ENCODE data around the gene FYCO1.
A peak's percentile ranks its signal among the peaks of the same experiment; 100 is the strongest.

Gene FYCO1

DNA sequence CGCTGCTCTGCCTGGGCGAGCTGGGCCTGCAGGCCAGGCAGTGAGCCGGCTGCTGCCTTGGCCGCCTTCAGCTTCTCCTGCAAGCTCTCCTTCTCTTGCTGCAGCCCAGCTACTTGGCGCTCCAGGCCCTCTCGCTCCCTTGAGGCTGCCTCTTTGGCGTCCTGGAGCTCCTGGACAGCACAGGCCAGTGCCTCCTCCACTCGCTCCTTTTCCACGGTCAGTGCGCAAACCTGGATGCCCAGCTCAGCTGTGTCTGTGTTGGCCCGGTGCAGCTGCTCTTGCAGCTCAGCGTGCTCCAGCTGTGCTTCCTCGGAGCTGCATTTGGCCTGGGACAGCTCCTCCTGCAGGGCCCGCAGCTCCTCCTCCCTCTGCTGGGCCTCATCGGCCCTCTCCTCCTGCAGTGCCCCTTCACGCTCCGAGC, 29.2 kb downstream of the FYCO1 start:
- no peak for ATAC-seq
- H3K4me3 Mint-ChIP-seq = no peak overlapping the region

DNA sequence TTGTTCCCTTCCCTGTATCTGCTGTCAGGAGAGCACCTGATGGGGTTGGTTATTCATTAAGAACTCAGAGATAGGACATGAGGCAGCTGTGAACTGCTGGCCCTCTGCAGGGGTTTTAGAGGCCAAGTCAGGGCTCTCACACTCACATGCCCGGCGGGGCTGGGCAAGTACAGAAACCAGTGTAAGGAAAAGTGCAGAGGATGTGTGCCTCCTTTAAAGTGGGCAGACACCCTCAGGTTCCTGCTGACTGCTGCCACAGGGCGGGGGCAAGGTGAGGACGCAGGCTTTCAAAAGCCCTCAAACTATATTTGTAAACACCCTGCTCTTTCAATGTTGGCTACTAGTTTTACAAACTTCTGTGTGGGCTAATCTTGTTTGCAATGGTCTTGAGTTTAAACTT, 30.0 kb downstream of the FYCO1 start:
- Mint-ChIP-seq H3K4me1 (peaks cover 57% of the 10 kb centered on the region), H3K27ac (no peak overlapping the region), H3K9me3 (no peaks in the 10 kb centered on the region), H3K27me3 (no peaks in the 10 kb centered on the region), H3K36me3 (peaks cover 48% of the 10 kb centered on the region), H3K4me3 (no peak overlapping the region)
- no peak for ATAC-seq

More for the DNA sequence above, 29.2 kb downstream of the FYCO1 start:
- no peaks in the 10 kb centered on the region for H3K9me3 Mint-ChIP-seq
- peaks cover 44% of the 10 kb centered on the region for H3K36me3 Mint-ChIP-seq
- no peak overlapping the region for H3K27ac Mint-ChIP-seq
- H3K4me1 Mint-ChIP-seq = peaks cover 57% of the 10 kb centered on the region
- H3K27me3 Mint-ChIP-seq = no peaks in the 10 kb centered on the region

DNA sequence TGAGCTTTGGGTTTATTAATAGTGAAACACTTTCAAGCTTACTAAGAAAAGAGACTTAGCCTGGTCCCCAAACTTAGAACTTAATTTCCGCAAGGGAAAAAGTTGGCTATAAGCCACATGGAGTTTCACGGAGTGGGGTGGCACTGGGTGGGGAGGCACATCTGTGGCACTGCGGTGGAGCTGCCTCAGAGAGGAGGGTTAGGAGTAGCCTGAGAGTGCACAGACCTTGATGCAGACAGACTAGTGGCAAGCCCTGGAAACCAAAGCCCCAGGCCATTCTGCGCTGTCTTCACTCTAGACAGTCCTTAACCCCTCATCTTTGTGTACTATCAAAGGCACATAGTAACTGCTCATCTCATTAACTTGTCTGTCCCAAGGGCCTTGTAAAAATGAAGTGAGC, 30.4 kb downstream of the FYCO1 start:
- H3K4me3 Mint-ChIP-seq = no peak overlapping the region
- no peak overlapping the region for H3K27ac Mint-ChIP-seq
- no peaks in the 10 kb centered on the region for H3K9me3 Mint-ChIP-seq

DNA sequence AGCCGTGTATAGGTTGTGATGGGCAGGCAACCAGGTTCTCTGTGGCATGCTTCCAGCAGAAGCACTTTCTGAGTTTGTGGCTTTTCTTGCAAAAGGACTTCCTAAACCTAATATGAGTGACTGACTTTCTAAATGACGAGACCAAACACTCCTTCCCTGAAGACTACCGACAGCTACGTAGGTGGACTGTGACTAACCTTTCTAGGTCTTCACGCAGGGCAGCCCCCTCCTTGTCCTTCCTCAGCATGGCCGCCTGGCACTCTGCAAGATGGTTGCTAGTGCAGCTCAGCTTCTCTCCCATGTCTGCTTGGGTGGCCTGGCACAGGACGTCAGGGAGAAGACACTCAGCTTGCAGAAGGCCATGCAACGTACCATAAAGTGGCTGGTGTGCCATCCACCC, 31.5 kb downstream of the FYCO1 start:
- peaks cover 57% of the 10 kb centered on the region for H3K4me1 Mint-ChIP-seq
- no peaks in the 10 kb centered on the region for H3K27me3 Mint-ChIP-seq
- peak; percentile 94 for ATAC-seq
- H3K9me3 Mint-ChIP-seq = no peaks in the 10 kb centered on the region
- H3K36me3 Mint-ChIP-seq = peaks cover 55% of the 10 kb centered on the region
- H3K27ac Mint-ChIP-seq = peak overlapping the region; percentile 32
- H3K4me3 Mint-ChIP-seq = no peak overlapping the region

More for the DNA sequence above, 30.4 kb downstream of the FYCO1 start:
- H3K36me3 Mint-ChIP-seq = peaks cover 48% of the 10 kb centered on the region
- no peaks in the 10 kb centered on the region for H3K27me3 Mint-ChIP-seq
- peaks cover 57% of the 10 kb centered on the region for H3K4me1 Mint-ChIP-seq
- ATAC-seq = no peak

DNA sequence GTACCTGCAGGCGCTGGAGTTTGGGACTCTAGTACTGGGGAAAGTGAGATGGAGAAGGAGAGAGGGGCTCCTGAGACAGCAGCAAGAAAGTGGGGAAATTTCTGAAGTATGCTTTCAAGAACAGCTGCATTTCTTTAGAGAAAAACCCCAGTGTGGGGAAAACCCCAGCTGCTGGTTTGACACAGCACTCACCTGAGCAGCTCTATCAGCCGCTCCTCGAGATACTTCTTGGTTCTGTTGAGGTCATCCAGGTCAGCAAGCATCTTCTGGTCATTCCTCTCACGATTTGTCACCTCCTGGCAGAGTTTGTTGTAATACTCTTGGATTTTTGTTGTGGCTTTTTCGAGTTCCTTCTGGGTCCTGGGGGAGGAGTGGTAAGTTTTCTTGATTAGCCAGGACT, 33.6 kb downstream of the FYCO1 start:
- Mint-ChIP-seq H3K4me3 (no peak overlapping the region), H3K27me3 (no peaks in the 10 kb centered on the region), H3K36me3 (peaks cover 54% of the 10 kb centered on the region), H3K27ac (peak overlapping the region; percentile 4), H3K4me1 (peaks cover 44% of the 10 kb centered on the region), H3K9me3 (no peaks in the 10 kb centered on the region)
- ATAC-seq = peak; percentile 78

DNA sequence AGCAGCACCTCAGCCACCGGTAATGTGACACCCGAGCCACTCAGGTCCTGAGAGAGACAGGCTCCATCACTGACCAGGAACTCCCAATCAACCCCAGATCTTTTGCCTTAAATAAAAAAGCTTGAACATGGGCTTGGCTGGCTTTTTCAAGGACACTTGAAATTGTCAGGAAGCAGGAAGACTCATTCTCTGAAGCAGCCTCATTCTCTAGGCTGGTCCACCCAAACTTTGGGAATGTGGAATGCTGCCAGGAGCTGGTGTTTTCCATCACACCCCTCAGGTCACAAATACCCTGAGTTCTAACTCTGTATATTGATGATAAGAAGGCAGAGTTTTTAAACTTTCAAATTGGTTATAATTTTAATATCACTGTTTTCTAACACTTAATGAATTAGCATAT, 35.3 kb downstream of the FYCO1 start:
- ATAC-seq = no peak
- Mint-ChIP-seq H3K9me3 (no peaks in the 10 kb centered on the region), H3K4me3 (no peak overlapping the region), H3K27ac (no peak overlapping the region), H3K36me3 (peaks cover 46% of the 10 kb centered on the region), H3K27me3 (no peaks in the 10 kb centered on the region), H3K4me1 (peaks cover 37% of the 10 kb centered on the region)

DNA sequence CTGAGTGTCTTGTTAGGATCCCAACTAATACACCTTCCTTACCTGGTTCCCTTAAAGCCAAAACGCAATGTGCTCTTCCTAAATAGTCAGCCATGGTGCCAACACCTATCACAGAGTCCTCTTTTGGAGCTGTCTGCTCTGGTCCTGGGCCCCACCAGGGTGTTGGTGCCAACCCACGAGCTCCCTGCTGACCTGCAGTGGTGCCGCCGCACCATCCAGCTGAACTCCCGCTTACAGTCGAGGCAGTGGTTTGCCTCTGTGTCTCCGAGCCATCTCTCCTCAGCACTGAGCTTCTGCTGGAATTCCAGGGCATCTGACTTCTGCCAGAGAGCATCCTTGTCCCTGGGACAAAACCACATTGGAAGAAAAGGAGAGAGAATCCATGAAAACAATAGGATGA, 36.4 kb downstream of the FYCO1 start:
- Mint-ChIP-seq H3K4me1 (peaks cover 27% of the 10 kb centered on the region), H3K36me3 (peaks cover 53% of the 10 kb centered on the region), H3K9me3 (no peaks in the 10 kb centered on the region), H3K4me3 (no peak overlapping the region), H3K27ac (no peak overlapping the region), H3K27me3 (no peaks in the 10 kb centered on the region)
- ATAC-seq = no peak

DNA sequence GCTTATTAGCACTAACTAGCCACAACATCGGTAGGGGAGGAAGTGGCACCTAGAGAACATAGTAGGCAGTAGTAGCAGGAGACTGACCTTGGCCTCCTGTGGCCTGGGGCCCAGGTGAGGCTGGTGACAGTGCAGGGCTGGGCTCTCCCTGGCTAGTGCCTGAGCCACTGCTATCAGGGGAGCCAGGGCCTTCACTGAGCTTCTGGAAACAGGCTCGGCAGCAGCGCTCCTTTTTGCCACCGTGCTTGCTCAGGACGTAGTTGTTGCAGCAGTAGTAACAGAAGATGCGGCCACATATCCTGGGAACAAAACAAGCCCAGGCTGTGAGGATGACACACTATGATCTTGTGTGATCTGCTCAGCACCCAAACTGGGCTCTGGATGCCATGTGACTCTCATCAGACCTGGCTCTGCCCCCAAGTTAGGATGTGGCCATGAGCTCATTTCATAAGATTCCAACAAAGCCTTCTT, 37.3 kb downstream of the FYCO1 start:
- Mint-ChIP-seq H3K4me3 (no peak overlapping the region), H3K4me1 (peaks cover 18% of the 10 kb centered on the region), H3K9me3 (no peaks in the 10 kb centered on the region), H3K36me3 (peaks cover 59% of the 10 kb centered on the region), H3K27ac (no peak overlapping the region), H3K27me3 (no peaks in the 10 kb centered on the region)
- no peak for ATAC-seq

DNA sequence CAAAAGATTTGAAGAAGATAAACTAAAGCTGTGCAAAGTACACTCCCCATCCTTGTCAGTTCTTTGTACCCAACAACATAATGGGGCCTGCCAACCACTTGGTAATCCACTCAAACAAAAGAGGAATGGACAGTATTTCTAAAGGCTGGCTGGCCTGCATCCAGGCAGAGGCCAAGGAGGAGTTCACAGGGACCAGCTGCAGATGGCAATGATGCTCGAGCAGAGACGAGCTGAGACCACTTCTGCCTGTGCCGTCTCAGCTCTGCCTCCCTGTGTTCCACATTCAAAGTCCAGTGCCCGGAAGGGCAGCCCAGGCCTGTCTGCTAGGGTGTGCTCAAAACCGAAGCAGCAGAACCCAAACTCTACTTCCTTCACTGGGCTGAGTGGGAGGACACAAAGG, 38.0 kb downstream of the FYCO1 start:
- no peak for ATAC-seq
- Mint-ChIP-seq H3K4me3 (no peak overlapping the region), H3K4me1 (peaks cover 10% of the 10 kb centered on the region), H3K36me3 (peaks cover 65% of the 10 kb centered on the region), H3K27ac (no peak overlapping the region), H3K9me3 (no peaks in the 10 kb centered on the region), H3K27me3 (no peaks in the 10 kb centered on the region)

DNA sequence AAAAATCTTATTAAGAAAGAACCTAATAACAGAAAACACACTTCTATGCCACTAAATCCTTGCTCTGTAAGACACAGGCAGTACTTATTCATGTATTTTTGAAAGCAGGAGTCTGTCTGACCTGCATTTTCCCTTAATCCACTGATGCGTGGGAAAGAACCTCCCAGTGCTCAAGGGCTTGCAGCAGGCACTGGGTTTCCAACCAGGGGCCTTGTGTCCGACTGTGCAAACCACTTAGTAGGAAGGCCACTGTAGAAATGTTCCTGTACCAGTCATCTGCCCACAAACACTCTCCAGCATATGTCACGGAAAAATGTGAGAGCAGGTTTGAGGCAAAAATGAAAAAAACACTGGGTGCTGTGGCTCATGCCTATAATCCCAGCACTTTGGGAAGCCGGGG, 39.9 kb downstream of the FYCO1 start:
- H3K9me3 Mint-ChIP-seq = no peaks in the 10 kb centered on the region
- no peak overlapping the region for H3K27ac Mint-ChIP-seq
- H3K36me3 Mint-ChIP-seq = peaks cover 79% of the 10 kb centered on the region
- no peaks in the 10 kb centered on the region for H3K27me3 Mint-ChIP-seq
- ATAC-seq = no peak
- no peaks in the 10 kb centered on the region for H3K4me1 Mint-ChIP-seq
- H3K4me3 Mint-ChIP-seq = no peak overlapping the region

DNA sequence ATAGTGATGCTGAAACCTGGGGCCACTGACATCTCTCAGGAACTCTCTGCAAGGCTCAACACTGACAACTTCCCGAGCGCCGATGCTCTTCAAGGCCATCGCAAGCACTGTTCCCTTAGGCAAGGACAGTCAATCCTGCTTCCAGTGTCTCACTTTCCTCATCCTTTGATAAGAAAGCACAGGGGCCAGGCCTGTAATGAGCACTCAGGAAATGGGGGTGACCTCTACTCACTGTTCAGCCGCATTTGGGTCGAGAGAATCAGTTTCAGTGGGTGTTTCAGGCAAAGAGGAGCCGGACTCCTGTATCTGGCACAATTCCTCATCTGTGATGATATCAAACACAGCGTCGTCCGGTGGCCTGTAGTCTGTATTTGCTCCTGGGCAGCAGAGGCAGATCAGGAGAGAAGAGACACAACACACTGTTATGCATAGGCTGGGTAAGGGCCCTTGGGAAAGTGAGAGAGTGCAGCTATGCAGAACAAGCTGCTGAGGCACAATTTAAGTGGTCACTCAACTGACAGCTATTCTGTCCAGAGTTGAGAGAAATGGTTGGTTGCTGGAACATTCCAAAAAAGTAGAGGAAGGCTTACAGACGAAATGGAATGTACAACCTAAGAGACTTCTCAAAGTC, 40.5 kb downstream of the FYCO1 start:
- Mint-ChIP-seq H3K27me3 (no peaks in the 10 kb centered on the region), H3K4me3 (no peak overlapping the region), H3K9me3 (no peaks in the 10 kb centered on the region), H3K4me1 (no peaks in the 10 kb centered on the region), H3K36me3 (peaks cover 74% of the 10 kb centered on the region), H3K27ac (no peak overlapping the region)
- ATAC-seq = no peak

DNA sequence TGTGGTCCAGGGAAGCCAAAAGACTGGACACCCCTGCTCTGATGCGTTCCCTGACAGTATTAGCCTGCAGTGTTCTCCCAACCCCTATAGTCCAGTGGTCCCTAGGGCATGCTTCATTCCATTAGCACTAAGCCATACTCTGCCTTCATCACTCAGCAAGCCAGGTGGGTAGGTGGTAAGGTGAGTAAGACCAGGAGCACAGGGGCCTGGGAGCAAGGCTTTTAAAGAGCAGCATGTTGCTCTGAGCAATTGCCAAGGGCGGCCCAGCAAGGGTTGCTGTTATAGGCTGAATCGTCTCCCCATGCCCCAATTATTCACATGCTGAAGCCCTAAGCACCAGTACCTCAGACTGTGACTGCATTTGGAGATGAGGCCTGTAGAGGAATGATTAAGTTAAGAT, 41.3 kb downstream of the FYCO1 start:
- Mint-ChIP-seq H3K4me1 (no peaks in the 10 kb centered on the region), H3K4me3 (no peak overlapping the region), H3K36me3 (peaks cover 74% of the 10 kb centered on the region), H3K27me3 (no peaks in the 10 kb centered on the region), H3K27ac (no peak overlapping the region), H3K9me3 (no peaks in the 10 kb centered on the region)
- ATAC-seq = no peak

DNA sequence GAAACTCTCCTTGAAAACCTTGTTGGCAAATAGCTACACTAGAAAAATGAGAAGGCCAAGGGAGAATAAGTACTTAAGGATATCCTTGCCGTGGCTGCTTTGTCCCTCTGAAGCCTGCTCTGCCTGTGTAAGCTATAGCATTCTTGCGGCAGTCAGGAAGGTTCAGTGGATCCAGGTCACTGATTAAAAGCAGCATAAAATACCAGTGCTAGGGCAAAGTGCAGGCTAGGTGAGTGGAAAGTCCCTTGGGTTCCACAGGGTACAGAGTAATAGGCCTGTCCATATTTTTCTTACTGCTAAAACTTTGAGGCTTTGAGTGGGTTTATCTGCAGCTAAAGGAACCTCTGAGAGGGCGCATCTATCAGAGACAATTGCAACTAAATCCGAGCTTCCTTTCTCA, 42.1 kb downstream of the FYCO1 start:
- Mint-ChIP-seq H3K27me3 (no peaks in the 10 kb centered on the region), H3K9me3 (no peaks in the 10 kb centered on the region), H3K4me1 (no peaks in the 10 kb centered on the region), H3K27ac (no peak overlapping the region), H3K36me3 (peaks cover 70% of the 10 kb centered on the region), H3K4me3 (no peak overlapping the region)
- ATAC-seq = no peak

DNA sequence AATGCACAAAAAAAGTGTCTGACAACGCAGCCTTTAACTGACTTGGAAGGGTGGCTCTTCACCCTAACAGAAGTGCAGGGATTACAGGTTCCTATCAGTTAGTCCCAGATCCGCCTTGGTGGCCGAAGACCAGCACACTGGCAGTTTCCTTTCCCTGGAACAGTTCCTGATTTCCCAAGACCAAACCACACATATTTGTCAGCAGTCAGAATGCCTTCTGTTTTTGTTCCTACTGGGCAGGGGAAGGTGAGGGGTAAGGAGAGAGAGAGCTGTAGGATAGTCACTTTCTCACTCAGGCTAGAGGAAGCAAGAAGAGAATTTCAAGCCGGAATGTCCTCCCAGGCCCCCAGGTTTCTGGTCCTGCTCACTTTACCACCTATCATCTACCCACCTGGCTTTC, 43.2 kb downstream of the FYCO1 start:
- Mint-ChIP-seq H3K4me3 (no peak overlapping the region), H3K4me1 (no peaks in the 10 kb centered on the region)

DNA sequence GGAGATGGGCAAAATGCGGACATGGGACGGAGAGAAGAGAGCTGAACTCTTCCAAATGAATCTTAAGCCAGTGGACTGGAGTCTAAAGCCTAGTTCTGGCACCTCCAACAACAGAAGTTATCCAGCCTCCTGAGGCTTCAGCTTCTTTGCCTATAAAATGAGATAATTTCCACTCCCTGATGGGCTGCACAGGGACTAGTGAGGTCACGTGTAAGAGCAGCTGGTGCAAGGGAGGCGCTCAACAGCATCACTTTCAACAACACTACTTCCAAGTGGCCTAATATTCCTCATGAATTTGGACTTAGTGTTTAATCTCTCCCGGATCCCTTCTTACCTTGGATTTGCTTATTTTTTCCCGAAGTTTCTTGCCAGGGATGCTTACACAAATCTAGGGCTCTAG, 43.7 kb downstream of the FYCO1 start:
- no peaks in the 10 kb centered on the region for H3K9me3 Mint-ChIP-seq
- H3K27ac Mint-ChIP-seq = no peak overlapping the region
- ATAC-seq = no peak
- H3K27me3 Mint-ChIP-seq = no peaks in the 10 kb centered on the region
- peaks cover 69% of the 10 kb centered on the region for H3K36me3 Mint-ChIP-seq
- no peak overlapping the region for H3K4me3 Mint-ChIP-seq
- no peaks in the 10 kb centered on the region for H3K4me1 Mint-ChIP-seq

More for the DNA sequence above, 43.2 kb downstream of the FYCO1 start:
- Mint-ChIP-seq H3K36me3 (peaks cover 67% of the 10 kb centered on the region), H3K27ac (no peak overlapping the region), H3K9me3 (no peaks in the 10 kb centered on the region), H3K27me3 (no peaks in the 10 kb centered on the region)
- no peak for ATAC-seq

DNA sequence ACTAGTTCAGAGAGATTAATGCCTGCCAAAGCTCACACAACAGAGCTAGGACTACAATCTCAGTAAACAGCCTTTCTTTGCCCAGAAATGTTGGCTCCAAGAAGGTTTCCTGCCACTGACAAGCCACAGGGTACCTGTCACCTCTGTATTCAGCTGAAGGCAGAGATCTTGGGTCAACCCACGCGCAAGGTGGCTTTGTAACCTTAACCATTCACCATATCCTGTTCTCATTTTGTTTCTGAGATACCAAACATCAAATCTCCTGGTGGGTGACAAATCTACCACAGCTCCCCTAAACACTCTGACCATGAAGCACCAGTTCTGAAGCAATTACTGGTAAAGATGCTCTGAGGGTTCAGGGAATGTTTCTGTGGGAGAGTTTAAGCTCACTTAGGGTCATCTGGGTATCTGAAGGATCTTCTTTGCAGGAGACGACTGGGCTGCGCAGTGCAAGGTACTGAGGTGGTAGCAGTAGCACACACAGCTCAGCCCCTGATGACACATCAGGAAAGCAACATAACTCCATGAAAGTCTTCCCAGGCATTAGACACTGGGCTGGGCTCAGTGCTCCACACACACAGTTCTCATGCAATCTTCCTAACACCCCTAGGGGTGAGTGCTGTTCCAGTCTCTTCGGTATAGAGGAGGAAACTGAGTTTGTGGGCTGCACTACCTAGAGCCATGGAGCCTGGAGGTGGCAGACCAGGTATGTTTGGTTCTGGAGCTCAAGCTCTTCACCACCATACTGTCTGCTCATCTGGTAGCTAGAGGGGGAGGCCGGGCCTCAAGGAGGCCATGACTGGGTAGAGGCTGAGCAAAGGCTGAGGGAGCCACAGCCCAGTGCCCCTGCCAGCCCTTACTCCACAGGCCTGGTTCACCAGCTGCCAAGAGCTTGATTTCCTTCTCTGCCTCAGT, 44.7 kb downstream of the FYCO1 start:
- Mint-ChIP-seq H3K27me3 (no peaks in the 10 kb centered on the region), H3K4me1 (no peaks in the 10 kb centered on the region), H3K4me3 (no peak overlapping the region), H3K27ac (no peak overlapping the region), H3K9me3 (no peaks in the 10 kb centered on the region), H3K36me3 (peaks cover 79% of the 10 kb centered on the region)
- no peak for ATAC-seq

All from stimulated activated memory B cell treated with anti-CD40 and anti-IgM and Interleukin-4, amounts not matched to agents 10 μg/mL and 1 μg/mL and 100 μg/mL, for 72 hours (primary cell).